Colonic mucosa (tissue), 4 donors: ENCODE measurements around the gene VIPR2. TPM values are rescaled to one million over a fixed set of nuclear protein-coding genes. Genes with fewer than 3 reads are reported as not detected.

ENCODE experiments used
- DNase-seq: peaks from one replicate; pipeline ENCODE4 v3.0.0-alpha.2; 2020
- H3K27ac ChIP-seq: fragments of 200-600 bp; one replicate; pipeline ENCODE4 v1.8.0; 2021
- H3K27me3 ChIP-seq: fragments of 200-600 bp; one replicate; pipeline ENCODE4 v1.8.0; 2021
- H3K36me3 ChIP-seq: fragments of 200-600 bp; one replicate; pipeline ENCODE4 v1.8.0; 2021
- H3K4me1 ChIP-seq: fragments of 200-600 bp; one replicate; pipeline ENCODE4 v1.8.0; 2021; ENCODE audit warnings: mild to moderate bottlenecking
- H3K4me3 ChIP-seq: fragments of 200-600 bp; one replicate; pipeline ENCODE4 v1.8.0; 2021
- H3K9ac ChIP-seq, 2 donors: one replicate each; pipeline ENCODE4 v1.7.0; 2013; ENCODE audit warnings: control low read depth in 2 of 2, low read depth in 2 of 2, low read length in 2 of 2
- H3K9me3 ChIP-seq: fragments of 200-600 bp; one replicate; pipeline ENCODE4 v1.8.0; 2021
- CTCF ChIP-seq: fragments of 200-600 bp; IDR thresholded peaks from one replicate; pipeline ENCODE4 v1.8.0; 2022; ENCODE audit warnings: antibody characterized with exemption, mild to moderate bottlenecking
- intact Hi-C: fragments of 100-400 bp; cut with DNase I; formaldehyde crosslinking; loops from one replicate; pipeline ENCODE4 v1.14.1; 2022
- total RNA-seq, 2 donors: library from RNA; stranded (reverse); fragmentation: NEBNext Ultra II Directional in 1 of 2; extraction: Animal tissue kit (Norgen Biotek cat#: 25700) in 1 of 2; gene quantifications; one replicate each; pipeline ENCODE4 v1.2.1, GENCODE V29; 2021
- donor health status: healthy.
- donor health status: DM: no; HTN: no; CAD: no.
- donor health status: DM: no; HTN: no; CAD: no.

Gene VIPR2
- total RNA-seq, 2 donors from 2014 or later: 0.37 to 1.3 TPM

- intact Hi-C loops: no loop called here
- no peaks in the 10 kb centered on the region for H3K27me3 ChIP-seq
- H3K4me1 ChIP-seq: no peaks in the 10 kb centered on the region
- no peak for DNase-seq
- no peaks in the 10 kb centered on the region for H3K9me3 ChIP-seq
- TF ChIP-seq CTCF: no peak
- H3K4me3 ChIP-seq: no peak overlapping the region
- no peaks in the 10 kb centered on the region for H3K36me3 ChIP-seq
- H3K27ac ChIP-seq: no peak overlapping the region
- no peak overlapping the region for H3K9ac ChIP-seq
Observed at GRCh38 chr7:159068893-159069448, 75.7 kb downstream of the VIPR2 start.

GRCh38 chr7:159068488-159068811 is 76.2 kb downstream of the VIPR2 start:
- H3K9ac ChIP-seq: no peak overlapping the region
- no peak overlapping the region for H3K27ac ChIP-seq
- no peaks in the 10 kb centered on the region for H3K9me3 ChIP-seq
- H3K4me3 ChIP-seq: no peak overlapping the region
- no peaks in the 10 kb centered on the region for H3K4me1 ChIP-seq
- H3K27me3 ChIP-seq: no peaks in the 10 kb centered on the region
- H3K36me3 ChIP-seq: no peaks in the 10 kb centered on the region
- peak; percentile 32 for DNase-seq
- intact Hi-C loops: no loop called here
- no peak for TF ChIP-seq CTCF

GRCh38 chr7:159067576-159068487 is 76.8 kb downstream of the VIPR2 start:
- DNase-seq: no peak
- no peaks in the 10 kb centered on the region for H3K36me3 ChIP-seq
- TF ChIP-seq CTCF: no peak

GRCh38 chr7:159066816-159067575 is 77.7 kb downstream of the VIPR2 start:
- no peak for TF ChIP-seq CTCF
- intact Hi-C loops: no loop called here
- H3K27ac ChIP-seq: no peak overlapping the region
- no peaks in the 10 kb centered on the region for H3K4me1 ChIP-seq
- H3K9me3 ChIP-seq: no peaks in the 10 kb centered on the region
- no peaks in the 10 kb centered on the region for H3K27me3 ChIP-seq
- H3K9ac ChIP-seq: no peak overlapping the region
- DNase-seq: no peak
- H3K4me3 ChIP-seq: no peak overlapping the region
- no peaks in the 10 kb centered on the region for H3K36me3 ChIP-seq

More at GRCh38 chr7:159067576-159068487, 76.8 kb downstream of the VIPR2 start:
- no peak overlapping the region for H3K27ac ChIP-seq
- H3K9ac ChIP-seq: no peak overlapping the region
- no peak overlapping the region for H3K4me3 ChIP-seq
- intact Hi-C loops: no loop called here
- no peaks in the 10 kb centered on the region for H3K9me3 ChIP-seq
- H3K27me3 ChIP-seq: no peaks in the 10 kb centered on the region
- H3K4me1 ChIP-seq: no peaks in the 10 kb centered on the region

GRCh38 chr7:159065852-159066480 is 78.7 kb downstream of the VIPR2 start:
- intact Hi-C loops: no loop called here
- Histone ChIP-seq H3K4me3 (no peak overlapping the region), H3K4me1 (no peaks in the 10 kb centered on the region), H3K36me3 (no peaks in the 10 kb centered on the region), H3K9ac (no peak overlapping the region), H3K27ac (no peak overlapping the region), H3K9me3 (no peaks in the 10 kb centered on the region), H3K27me3 (no peaks in the 10 kb centered on the region)
- no peak for DNase-seq
- TF ChIP-seq CTCF: no peak
